ENCODE measurements around the gene STK11.

STK11 gene

DNA sequence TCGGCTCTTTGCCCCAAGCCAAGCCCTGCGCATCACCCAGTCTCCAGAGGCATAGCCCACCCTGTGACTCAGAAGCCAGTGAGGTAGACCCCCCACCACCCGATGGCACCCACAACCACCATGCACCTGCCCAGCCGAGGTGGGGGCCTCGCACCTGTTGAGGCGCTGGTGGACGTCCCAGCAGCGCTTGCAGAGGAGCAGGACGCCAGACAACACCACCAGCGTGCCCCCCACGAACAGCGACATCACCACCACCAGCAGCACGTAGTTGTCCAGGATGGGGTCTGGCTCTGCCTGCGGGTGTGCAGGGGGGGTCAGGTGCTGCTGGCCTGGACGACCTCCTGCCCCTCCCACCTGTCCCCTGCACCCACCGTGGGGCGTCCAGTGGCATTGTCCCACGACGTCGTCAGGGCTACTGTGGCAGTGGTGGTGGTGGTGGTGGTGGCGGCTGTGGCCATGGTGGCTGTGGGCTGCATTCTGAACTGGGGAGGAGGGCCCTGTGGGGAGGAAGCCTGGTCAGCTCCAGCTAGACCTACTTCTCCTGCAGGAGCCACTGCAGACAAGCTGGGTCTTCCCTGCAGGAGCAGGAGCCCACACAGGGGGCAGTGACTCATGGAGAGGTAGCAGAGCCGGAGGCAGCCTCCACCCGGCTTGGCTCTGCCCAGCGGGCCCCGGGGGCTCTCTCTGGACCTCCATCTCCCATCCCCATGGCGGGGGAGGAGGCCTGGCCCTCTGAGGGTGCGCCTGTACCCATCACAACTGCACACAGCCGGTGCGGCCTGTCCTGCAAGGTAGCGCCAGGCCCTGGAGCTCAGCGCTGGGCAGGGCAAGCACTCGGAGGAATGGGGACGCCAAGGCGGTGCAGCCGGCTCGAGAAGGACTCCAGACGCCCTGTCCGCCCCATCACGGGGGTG, 30.3 kb downstream of the STK11 start:
- DNase-seq (ENCODE audit: low read depth): no peak
- H3K4me3 ChIP-seq (ENCODE audit: low read depth, low read length): peak overlapping the region; percentile 60
- in situ Hi-C loops (cut with HindIII; ENCODE audit: low sequenced_read_pairs): no loop called here

DNA sequence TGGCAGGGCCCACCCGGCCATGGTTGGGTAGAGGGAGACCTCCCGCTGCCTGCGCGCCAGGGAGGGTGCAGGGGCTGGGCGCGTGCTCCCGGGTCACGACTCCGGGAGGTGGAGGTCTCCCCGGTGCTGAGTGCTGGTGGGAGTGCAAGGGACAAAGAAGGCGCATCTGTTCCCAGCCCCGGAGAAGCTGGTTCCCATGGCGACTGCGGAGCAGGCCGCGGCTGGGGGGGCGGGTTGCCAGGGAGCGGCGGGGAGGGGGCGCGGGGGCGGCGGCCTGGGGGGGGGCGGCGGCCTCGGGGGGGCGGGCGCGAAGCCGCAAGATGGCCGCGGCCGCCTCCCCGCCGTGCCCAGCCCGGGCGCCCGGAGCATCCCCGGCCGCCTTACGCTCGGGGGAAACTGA, 31.0 kb downstream of the STK11 start:
- DNase-seq (ENCODE audit: low read depth): no peak
- TF ChIP-seq, protein P1, sequence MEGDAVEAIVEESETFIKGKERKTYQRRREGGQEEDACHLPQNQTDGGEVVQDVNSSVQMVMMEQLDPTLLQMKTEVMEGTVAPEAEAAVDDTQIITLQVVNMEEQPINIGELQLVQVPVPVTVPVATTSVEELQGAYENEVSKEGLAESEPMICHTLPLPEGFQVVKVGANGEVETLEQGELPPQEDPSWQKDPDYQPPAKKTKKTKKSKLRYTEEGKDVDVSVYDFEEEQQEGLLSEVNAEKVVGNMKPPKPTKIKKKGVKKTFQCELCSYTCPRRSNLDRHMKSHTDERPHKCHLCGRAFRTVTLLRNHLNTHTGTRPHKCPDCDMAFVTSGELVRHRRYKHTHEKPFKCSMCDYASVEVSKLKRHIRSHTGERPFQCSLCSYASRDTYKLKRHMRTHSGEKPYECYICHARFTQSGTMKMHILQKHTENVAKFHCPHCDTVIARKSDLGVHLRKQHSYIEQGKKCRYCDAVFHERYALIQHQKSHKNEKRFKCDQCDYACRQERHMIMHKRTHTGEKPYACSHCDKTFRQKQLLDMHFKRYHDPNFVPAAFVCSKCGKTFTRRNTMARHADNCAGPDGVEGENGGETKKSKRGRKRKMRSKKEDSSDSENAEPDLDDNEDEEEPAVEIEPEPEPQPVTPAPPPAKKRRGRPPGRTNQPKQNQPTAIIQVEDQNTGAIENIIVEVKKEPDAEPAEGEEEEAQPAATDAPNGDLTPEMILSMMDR (IDR thresholded peaks at IDR 0.05; ENCODE audit: low read depth, low read length, missing control alignments): no peak
- in situ Hi-C loops (cut with HindIII; ENCODE audit: low sequenced_read_pairs): no loop called here
- H3K4me3 ChIP-seq (ENCODE audit: low read depth, low read length): peak overlapping the region; percentile 60

More for the DNA sequence above, 30.3 kb downstream of the STK11 start:
- TF ChIP-seq, protein P1 (IDR thresholded peaks at IDR 0.05; ENCODE audit: low read depth, low read length, missing control alignments): peak; percentile 3

DNA sequence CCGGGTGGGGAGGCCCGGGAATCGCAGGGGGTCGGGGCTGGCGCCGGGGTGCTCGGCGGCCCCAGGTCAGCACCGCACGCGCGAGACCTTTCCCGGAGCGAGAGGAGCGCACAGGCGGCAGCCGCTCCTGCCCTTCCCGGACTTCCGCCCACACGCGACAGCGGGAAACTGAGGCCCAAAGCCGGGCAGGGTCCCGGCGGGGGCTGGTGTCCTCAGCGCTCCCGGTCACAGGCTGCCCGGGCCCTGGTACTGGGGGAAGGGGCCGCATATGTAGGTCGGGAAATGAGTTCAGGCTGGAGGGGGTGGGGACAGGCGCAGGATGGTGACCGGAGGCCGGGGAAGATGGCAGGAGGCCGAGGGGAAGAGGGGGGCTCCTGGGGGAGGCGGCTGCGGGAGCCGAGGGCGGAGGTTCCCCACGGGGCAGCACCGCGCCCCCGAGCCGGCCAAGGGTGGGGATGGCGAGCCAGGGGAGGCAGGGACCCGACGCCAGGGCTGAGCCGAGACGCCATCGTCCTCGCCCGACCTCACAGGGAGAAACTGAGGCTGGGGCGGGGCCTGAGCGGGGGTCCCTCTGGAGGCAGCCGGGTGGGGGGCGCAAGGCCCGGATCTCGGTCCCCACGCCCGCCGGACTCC, 31.6 kb downstream of the STK11 start:
- no peak for DNase-seq (ENCODE audit: low read depth)
- H3K4me3 ChIP-seq (ENCODE audit: low read depth, low read length): peak overlapping the region; percentile 60
- TF ChIP-seq, protein P1 (IDR thresholded peaks at IDR 0.05; ENCODE audit: low read depth, low read length, missing control alignments): no peak
- in situ Hi-C loops (cut with HindIII; ENCODE audit: low sequenced_read_pairs): no loop called here

GRCh38 chr19:1237754-1238368, 32.3 kb downstream of the STK11 start, which contains the start of gene CBARP:
TSS of gene CBARP (minus strand) at chr19:1238005. CDS start at chr19:1236100, 1,905 bp downstream.
- no peak for DNase-seq (ENCODE audit: low read depth)
- in situ Hi-C loops (cut with HindIII; ENCODE audit: low sequenced_read_pairs): no loop called here
- peak within 1 kb of the TSS; percentile 60 for H3K4me3 ChIP-seq (ENCODE audit: low read depth, low read length)
- TF ChIP-seq, protein P1 (IDR thresholded peaks at IDR 0.05; ENCODE audit: low read depth, low read length, missing control alignments): no peak

DNA sequence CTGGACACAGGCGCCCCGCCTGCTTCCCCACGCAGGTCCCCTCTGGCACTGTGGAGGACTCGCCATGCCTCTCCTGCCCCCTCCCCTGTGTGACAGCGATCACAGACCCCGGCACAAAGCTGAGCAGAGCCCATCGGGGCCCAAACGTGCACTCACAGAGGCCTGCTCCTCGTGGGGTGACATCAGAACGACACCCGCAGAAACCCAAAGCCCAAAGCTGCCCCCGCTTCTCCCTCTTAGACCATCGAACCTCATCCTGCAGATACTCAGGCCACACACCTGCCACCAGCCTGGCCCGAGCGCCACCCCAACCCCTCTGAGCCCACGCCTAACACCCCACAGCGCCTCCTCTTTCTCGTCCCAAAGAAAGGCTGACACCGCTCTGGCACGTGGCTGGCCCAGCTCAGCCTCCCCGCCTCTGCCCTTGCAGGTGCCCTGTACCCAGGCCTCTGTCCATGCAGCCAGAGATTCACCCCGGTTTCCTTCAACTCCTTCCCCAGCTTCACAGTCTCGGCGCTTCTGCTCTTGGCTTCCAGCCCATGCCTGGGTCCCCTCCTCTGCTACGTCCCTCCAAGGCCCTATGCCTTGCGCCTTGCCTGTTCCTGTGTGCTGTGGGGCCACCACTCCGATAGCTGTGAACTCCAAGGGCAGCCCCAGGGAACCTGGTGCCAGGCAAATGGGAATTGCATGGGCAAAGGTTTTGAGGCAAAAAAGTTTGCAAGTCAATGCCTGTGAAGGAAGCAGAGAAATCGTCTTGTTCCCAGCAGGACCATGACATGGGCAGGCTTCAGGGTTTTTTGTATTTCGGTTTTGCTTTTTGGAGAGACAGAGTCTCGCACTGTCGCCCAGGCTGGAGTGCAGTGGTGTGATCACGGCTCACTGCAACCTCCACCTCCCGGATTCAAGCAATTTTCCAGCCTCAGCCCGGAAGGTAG, 33.1 kb downstream of the STK11 start:
- DNase-seq (ENCODE audit: low read depth): no peak
- TF ChIP-seq, protein P1 (IDR thresholded peaks at IDR 0.05; ENCODE audit: low read depth, low read length, missing control alignments): no peak
- peak overlapping the region; percentile 33 for H3K4me3 ChIP-seq (ENCODE audit: low read depth, low read length)
- in situ Hi-C loops (cut with HindIII; ENCODE audit: low sequenced_read_pairs): no loop called here
